Right cardiac atrium (tissue), 5 donors: ENCODE data around the gene CR1L. TPM values are rescaled to one million over a fixed set of nuclear protein-coding genes. Genes with fewer than 3 reads are reported as not detected.
"Not testable (repeated sequence)": the region's sequence is repeated elsewhere in the genome, so short reads cannot be mapped to it uniquely, and the experiment has no call there.

Source experiments
- ATAC-seq, 2 donors: fragments of 200-7000 bp; cut with Tn5 transposase; one replicate each; pipeline versions ENCODE4 v1.8.0 to v1.9.1; 2020; ENCODE audit warnings: moderate library complexity in 2 of 2, mild to moderate bottlenecking in 1 of 2
- DNase-seq, 3 donors: peaks; one replicate each; pipeline ENCODE4 v3.0.0-alpha.2; 2020
- H3K27ac ChIP-seq: one replicate; pipeline ENCODE4 v1.5.1; 2013; ENCODE audit warnings: mild to moderate bottlenecking, low read length, control low read depth, moderate library complexity
- H3K27me3 ChIP-seq: one replicate; pipeline ENCODE4 v1.6.1; 2013; ENCODE audit not compliant: control insufficient read depth, insufficient read depth
- H3K4me1 ChIP-seq: one replicate; pipeline ENCODE4 v1.6.1; 2013; ENCODE audit warnings: low read length; ENCODE audit not compliant: control insufficient read depth, insufficient read depth
- H3K4me3 ChIP-seq: one replicate; pipeline ENCODE4 v1.5.1; 2013; ENCODE audit warnings: low read length, control low read depth
- H3K9me3 ChIP-seq: one replicate; pipeline ENCODE4 v1.6.1; 2013; ENCODE audit warnings: low read length; ENCODE audit not compliant: control insufficient read depth
- WGBS: extraction: QIAGEN DNeasy Blood & Tissue Kit; methylation state at CpG from one replicate; pipeline ENCODE4 v1.1.7; 2013; 5-methylcytosine and 5-hydroxymethylcytosine counted together
- intact Hi-C, 4 donors: fragments of 100-400 bp; cut with DNase I; formaldehyde crosslinking; loops; one replicate each; pipeline versions ENCODE4 v1.11.0 to v1.14.0; 2022 to 2023
- polyA plus RNA-seq: library from polyadenylated mRNA; stranded (reverse); fragments of 200-250 nt; gene quantifications from one replicate; pipeline ENCODE4 v1.2.3, GENCODE V29; 2013
- total RNA-seq, 4 donors: library from RNA; stranded (reverse); fragmentation: NEBNext Ultra II Directional; extraction: Animal tissue kit (Norgen Biotek cat#: 25700); gene quantifications; one replicate each; pipeline ENCODE4 v1.2.1, GENCODE V29; 2021
- donor health status: healthy with polysubstance abuse.
- donor health status: DM: no; HTN: yes; CAD: no.
- donor health status: DM: no; HTN: no; CAD: no.
- donor health status: DM: no; HTN: yes; CAD: no; lungs with severe emphysema.
- donor health status: DM: yes; HTN: yes; CAD: no.

Gene CR1L
- total and polyA plus RNA-seq, 5 donors, result not detected

DNA sequence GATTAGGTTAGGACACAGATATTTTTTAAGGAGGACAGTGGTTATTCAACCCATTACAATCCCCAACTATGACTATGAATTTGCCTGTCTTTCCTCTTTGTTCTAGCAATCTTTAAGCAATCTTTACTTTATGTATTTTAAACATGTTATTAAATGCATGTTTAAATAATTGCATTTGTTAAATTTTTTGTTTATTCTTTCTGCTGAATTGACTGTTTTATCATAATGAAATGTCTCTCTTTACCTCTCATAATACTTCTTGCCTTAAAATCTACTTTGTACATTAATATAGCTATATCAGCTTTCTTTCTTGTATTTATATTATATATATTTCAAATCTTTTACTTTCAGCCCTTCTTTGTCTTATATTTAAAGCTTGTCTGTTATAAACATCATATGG is 46.1 kb downstream of the CR1L start:
- DNase-seq (no peak), ATAC-seq (no peak)
- intact Hi-C loops, result no loop called here
- H3K4me3 ChIP-seq, result no peak overlapping the region
- no peaks in the 10 kb centered on the region for H3K9me3 ChIP-seq
- H3K27ac ChIP-seq, result no peak overlapping the region
- H3K4me1 ChIP-seq, result no peaks in the 10 kb centered on the region
- H3K27me3 ChIP-seq, result no peaks in the 10 kb centered on the region

DNA sequence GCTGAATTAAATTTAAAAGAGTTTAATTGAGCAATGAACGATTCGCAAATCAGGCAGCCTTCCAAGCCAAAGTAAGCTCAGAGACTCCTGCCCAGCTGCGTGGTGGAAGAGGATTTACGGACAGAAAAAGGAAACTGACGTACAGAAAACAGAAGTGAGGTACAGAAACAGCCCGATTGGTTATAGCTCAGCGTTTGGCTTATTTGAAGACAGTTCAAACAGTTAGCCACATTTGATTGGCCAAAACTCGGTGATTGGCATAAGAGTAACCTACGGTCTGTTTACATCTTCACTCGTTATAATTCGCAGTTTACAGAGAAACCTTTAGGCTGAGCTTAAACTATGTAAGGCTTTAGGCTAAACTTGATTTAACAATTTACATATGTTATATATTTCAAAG is 46.9 kb downstream of the CR1L start:
- WGBS, result 82% methylated on average over 11 of the region's 11 CpGs
- no peaks in the 10 kb centered on the region for H3K4me1 ChIP-seq
- intact Hi-C loops, result no loop called here
- ATAC-seq (no peak), DNase-seq (no peak)
- no peak overlapping the region for H3K27ac ChIP-seq
- H3K27me3 ChIP-seq, result no peaks in the 10 kb centered on the region
- H3K9me3 ChIP-seq, result no peaks in the 10 kb centered on the region
- no peak overlapping the region for H3K4me3 ChIP-seq

DNA sequence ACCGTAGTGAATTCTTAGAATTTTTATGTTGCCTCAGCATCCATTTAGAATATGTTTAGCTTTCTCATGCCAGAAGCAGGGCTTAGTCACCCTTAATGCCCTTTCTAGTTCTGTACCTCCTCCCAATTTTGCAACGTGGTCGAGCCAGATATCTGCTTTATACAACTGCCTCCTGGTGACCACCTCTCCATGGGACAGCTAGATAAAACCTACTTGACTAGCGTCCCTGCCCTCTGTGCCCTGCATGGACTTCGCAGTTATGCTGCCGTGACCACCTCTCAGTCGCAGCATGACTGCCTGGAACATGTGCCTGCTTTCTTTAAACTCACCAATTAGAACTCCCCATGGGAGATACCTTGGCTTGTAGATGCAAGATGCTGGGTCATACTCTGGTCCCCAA is 47.4 kb downstream of the CR1L start:
- H3K4me1 ChIP-seq, H3K9me3 ChIP-seq, DNase-seq, ATAC-seq, H3K4me3 ChIP-seq, H3K27ac ChIP-seq, intact Hi-C loops, H3K27me3 ChIP-seq: not testable (repeated sequence)
- 78% methylated on average over 7 of the region's 7 CpGs for WGBS

DNA sequence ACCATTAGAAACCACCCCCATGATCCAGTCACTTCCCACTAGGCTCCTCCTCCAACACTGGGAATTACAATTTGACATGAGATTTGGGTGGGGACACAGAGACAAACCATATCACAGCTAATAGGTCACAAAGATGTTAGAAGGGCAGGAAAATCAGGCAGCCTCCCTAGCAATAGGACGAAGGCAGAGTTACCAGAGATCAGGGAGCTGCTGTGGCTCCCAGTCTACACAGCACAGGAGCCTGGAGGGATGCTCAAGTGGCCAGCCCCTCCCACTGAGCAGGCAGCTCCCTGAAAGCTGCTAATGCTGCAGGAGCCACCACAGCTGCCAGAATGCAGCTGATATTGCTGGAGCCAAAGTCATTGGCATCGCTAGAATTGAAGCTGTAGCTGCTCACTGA is 51.0 kb downstream of the CR1L start:
- ATAC-seq, result no peak
- no peak overlapping the region for H3K4me3 ChIP-seq
- no peaks in the 10 kb centered on the region for H3K9me3 ChIP-seq
- H3K4me1 ChIP-seq, result no peaks in the 10 kb centered on the region
- DNase-seq, result no peak
- intact Hi-C loops, result no loop called here
- 64% methylated on average over 2 of the region's 2 CpGs for WGBS
- no peaks in the 10 kb centered on the region for H3K27me3 ChIP-seq
- H3K27ac ChIP-seq, result no peak overlapping the region

DNA sequence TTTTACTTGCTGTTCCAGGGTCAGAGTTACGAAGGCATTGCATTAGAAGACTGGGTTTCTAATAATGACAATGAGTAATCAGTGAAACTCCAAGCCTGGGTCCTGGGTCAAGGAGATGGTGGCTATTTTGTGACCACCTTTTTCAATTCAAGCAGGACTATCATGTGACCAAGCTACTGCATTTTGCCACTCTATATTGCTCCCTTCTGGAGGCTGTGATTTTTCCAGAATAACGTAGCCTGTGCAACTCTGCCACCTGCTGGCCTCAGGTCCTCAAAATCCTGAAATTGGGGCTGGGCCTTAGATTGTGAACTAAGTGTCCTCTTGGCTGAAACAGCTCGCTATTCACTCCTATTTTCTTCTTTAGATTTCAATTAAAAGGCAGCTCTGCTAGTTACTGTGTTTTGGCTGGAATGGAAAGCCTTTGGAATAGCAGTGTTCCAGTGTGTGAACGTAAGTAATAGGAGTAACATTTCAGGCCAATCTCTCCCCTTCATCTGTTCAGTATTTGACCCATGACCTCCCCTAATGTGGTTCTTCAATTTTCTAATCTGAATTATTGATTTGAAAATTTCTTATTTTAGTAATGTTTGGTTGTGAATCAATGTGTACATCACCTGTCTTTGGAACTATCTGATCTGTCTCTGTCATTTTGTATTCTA is 54.0 kb downstream of the CR1L start:
- Histone ChIP-seq H3K4me1 (no peaks in the 10 kb centered on the region), H3K4me3 (no peak overlapping the region), H3K27me3 (no peaks in the 10 kb centered on the region), H3K9me3 (no peaks in the 10 kb centered on the region), H3K27ac (no peak overlapping the region)
- 50% methylated on average over 4 of the region's 4 CpGs for WGBS
- peak in 2 of 3 donors; percentile 35 to 70 for DNase-seq
- peak; percentile 62 to 68 for ATAC-seq
- intact Hi-C loops, result no loop called here

DNA sequence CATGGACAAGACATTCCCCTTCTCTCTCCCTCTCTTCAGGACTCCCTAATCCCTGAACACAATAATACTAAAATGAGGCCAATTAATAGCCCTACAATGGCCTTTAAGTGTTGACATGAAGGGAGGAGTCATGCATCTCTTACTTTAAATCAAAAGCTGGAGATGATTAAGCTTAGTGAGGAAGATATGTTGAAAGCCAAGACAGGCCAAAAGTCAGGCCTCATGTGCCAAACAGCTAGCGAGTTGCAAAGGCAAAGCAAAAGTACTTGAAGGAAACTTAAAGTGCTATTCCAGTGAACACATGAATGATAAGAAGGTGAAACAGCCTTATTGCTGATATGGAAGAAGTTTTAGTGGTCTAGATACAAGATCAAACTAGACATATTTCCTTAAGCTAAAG is 57.4 kb downstream of the CR1L start:
- Histone ChIP-seq H3K27ac (no peak overlapping the region), H3K4me1 (no peaks in the 10 kb centered on the region), H3K4me3 (no peak overlapping the region), H3K27me3 (no peaks in the 10 kb centered on the region), H3K9me3 (no peaks in the 10 kb centered on the region)
- no peak for DNase-seq
- 64% methylated on average over 1 of the region's 1 CpG for WGBS
- ATAC-seq, result no peak
- intact Hi-C loops, result no loop called here

DNA sequence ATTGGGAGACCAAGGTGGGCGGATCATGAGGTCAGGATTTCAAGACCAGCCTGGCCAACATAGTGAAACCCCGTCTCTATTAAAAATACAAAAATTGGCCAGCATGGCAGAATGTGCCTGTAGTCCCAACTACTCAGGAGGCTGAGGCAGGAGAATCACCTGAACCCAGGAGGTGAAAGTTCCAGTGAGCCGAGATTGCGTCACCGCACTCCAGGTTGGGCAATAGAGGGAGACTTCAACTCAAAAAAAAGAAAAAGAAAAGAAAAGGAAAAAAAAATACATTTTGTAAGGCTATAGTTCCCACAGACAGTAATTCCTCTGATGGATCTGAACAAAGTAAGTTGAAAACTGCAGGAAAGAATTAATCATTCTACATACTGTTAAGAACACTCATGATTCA is 58.8 kb downstream of the CR1L start:
- no peak for ATAC-seq
- intact Hi-C loops, result no loop called here
- Histone ChIP-seq H3K4me1 (no peaks in the 10 kb centered on the region), H3K27me3 (no peaks in the 10 kb centered on the region), H3K27ac (no peak overlapping the region), H3K4me3 (no peak overlapping the region), H3K9me3 (no peaks in the 10 kb centered on the region)
- WGBS, result 96% methylated on average over 5 of the region's 5 CpGs
- DNase-seq, result no peak

DNA sequence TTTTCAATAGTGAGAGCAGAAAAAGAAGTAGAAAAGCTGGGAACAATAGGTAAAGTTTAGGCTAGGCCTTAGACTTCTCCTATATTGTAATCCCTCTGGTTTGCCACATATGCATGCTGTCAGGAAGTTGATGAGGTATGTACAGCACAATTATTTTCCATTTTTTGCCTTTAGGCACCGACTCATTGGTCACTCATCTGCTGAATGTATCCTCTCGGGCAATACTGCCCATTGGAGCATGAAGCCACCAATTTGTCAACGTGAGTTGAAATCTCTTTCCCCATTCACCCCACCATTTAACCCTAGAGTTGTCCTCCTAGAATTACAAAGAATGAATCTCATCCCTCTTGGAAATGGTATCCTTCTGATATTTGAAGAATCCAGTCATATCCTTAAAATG is 63.1 kb downstream of the CR1L start:
- ATAC-seq, H3K27ac ChIP-seq, H3K4me1 ChIP-seq, DNase-seq, H3K9me3 ChIP-seq, H3K27me3 ChIP-seq, intact Hi-C loops, H3K4me3 ChIP-seq: not testable (repeated sequence)
- WGBS, result 65% methylated on average over 3 of the region's 3 CpGs

DNA sequence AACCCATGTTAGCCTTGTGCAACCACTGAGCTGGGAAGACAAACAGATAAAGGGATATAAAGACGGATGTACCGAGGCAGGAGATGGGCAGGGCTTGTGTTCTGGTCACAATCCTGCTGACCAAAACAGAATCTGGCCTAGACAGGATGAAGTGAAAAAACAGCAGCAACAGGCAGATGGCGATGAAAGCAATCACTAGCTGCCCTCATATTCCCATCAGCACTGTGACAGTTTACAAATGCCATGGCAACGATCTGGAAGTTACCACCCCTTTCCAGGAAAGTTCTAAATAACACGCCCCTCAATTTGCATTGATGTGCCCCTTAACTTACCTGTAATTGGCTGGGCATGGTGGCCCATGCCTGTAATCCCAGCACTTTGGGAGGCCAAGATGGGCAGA is 66.4 kb downstream of the CR1L start:
- no peaks in the 10 kb centered on the region for H3K4me1 ChIP-seq
- intact Hi-C loops, result no loop called here
- H3K9me3 ChIP-seq, result no peaks in the 10 kb centered on the region
- 48% methylated on average over 5 of the region's 5 CpGs for WGBS
- H3K27ac ChIP-seq, result no peak overlapping the region
- ATAC-seq, result no peak
- no peak overlapping the region for H3K4me3 ChIP-seq
- DNase-seq, result no peak
- no peaks in the 10 kb centered on the region for H3K27me3 ChIP-seq

DNA sequence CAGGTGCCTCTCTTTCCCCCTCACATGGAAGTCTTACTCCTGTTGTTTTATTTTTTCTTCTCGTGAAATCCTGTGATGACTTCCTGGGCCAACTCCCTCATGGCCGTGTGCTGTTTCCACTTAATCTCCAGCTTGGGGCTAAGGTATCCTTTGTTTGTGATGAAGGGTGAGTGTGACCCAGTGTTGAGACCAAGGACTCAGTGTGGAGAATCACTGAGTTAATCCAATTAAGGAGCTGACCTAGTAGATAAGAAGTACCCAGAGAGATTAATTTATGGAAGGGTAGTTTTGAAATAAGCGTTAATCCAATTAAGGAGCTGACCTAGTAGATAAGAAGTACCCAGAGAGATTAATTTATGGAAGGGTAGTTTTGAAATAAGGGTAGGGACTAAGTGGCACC is 67.8 kb downstream of the CR1L start:
- intact Hi-C loops, H3K4me3 ChIP-seq, H3K27me3 ChIP-seq, ATAC-seq, H3K4me1 ChIP-seq, H3K9me3 ChIP-seq, DNase-seq, H3K27ac ChIP-seq: not testable (repeated sequence)
- WGBS, result 60% methylated on average over 3 of the region's 3 CpGs

DNA sequence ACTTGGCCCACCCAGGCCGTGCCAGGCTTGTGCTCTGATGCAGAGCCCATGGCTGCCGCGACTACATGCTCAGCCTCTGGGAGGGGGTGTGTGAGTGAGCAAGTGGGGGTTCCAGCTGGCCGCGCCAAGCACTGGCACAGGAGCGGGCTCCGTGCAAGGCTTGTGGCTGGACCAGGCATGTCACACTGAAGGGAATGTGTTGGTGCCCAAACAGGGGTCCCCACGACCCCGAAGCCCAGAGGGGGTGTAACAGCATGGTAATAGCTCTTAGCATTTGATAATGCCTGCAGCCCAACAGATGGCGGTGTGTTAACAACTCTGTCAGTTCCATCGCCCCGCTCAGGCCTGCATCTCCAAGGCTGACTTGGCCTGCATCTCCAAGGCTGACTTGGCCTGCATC is 68.6 kb downstream of the CR1L start:
- H3K4me3 ChIP-seq, result no peak overlapping the region
- no peaks in the 10 kb centered on the region for H3K27me3 ChIP-seq
- H3K9me3 ChIP-seq, result no peaks in the 10 kb centered on the region
- ATAC-seq (no peak), DNase-seq (peak in 1 of 3 donors; percentile 36)
- WGBS, result 90% methylated on average over 12 of the region's 12 CpGs
- intact Hi-C loops, result no loop called here
- no peaks in the 10 kb centered on the region for H3K4me1 ChIP-seq
- no peak overlapping the region for H3K27ac ChIP-seq

DNA sequence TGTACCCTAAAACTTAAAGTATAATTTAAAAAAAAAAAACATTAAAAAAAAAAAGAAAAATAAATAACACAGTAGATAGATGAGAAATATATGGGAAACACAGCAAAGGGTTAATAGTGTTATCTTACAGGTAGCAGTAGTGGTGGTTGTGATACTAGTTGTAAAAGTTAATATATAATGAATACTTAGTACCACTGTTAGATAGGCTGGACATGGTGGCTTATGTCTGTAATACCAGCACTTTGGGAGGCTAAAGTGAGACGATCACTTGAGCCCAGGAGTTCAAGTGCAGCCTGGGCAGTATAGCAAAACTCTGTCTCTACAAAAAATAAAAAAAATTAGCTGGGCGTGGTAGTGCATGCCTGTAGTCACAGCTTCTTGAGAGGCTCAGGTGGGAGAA is 74.3 kb downstream of the CR1L start:
- no peak for ATAC-seq
- 87% methylated on average over 2 of the region's 2 CpGs for WGBS

More for the DNA sequence above, 74.3 kb downstream of the CR1L start:
- intact Hi-C loops, result no loop called here
- H3K27ac ChIP-seq, result no peak overlapping the region
- no peak for DNase-seq
- H3K4me1 ChIP-seq, result no peaks in the 10 kb centered on the region
- H3K4me3 ChIP-seq, result no peak overlapping the region
- H3K27me3 ChIP-seq, result no peaks in the 10 kb centered on the region
- H3K9me3 ChIP-seq, result no peaks in the 10 kb centered on the region
